Spleen (tissue), 11 donors: ENCODE results near the gene NLRP4. TPM values are rescaled to one million over a fixed set of nuclear protein-coding genes. Genes with fewer than 3 reads are reported as not detected.

Experiments used
- DNase-seq: peaks from one replicate; pipeline ENCODE4 v3.0.0-alpha.2; 2020
- H3K27ac ChIP-seq, 8 donors: fragments of 200-600 bp; sonication (generic) in 7 of 8; 1 replicate in 4 of 8; 2 replicates in 4 of 8; pipeline versions ENCODE4 v1.5.0 to v1.8.0; 2016 to 2021; ENCODE audit warnings: inconsistent platforms in 4 of 8, mild to moderate bottlenecking in 4 of 8, moderate library complexity in 1 of 8
- H3K27me3 ChIP-seq, 7 donors: fragments of 200-600 bp; sonication (generic) in 6 of 7; replicated peaks in 1 of 7; 1 replicate in 4 of 7; 2 replicates in 3 of 7; pipeline versions ENCODE4 v1.5.0 to v1.8.0; 2016 to 2021; ENCODE audit warnings: inconsistent platforms in 3 of 7, mild to moderate bottlenecking in 1 of 7
- H3K36me3 ChIP-seq, 6 donors: fragments of 200-600 bp; sonication (generic) in 5 of 6; 1 replicate in 4 of 6; 2 replicates in 2 of 6; pipeline versions ENCODE4 v1.5.0 to v1.8.0; 2016 to 2021; ENCODE audit warnings: inconsistent platforms in 2 of 6
- H3K4me1 ChIP-seq, 6 donors: fragments of 200-600 bp; sonication (generic) in 5 of 6; 1 replicate in 3 of 6; 2 replicates in 3 of 6; pipeline versions ENCODE4 v1.5.0 to v1.8.0; 2016 to 2021; ENCODE audit warnings: inconsistent platforms in 3 of 6
- H3K4me3 ChIP-seq, 8 donors: fragments of 200-600 bp; sonication (generic) in 7 of 8; 1 replicate in 4 of 8; 2 replicates in 4 of 8; pipeline versions ENCODE4 v1.5.0 to v1.8.0; 2016 to 2021; ENCODE audit warnings: inconsistent platforms in 4 of 8, mild to moderate bottlenecking in 4 of 8, moderate library complexity in 2 of 8
- H3K9me3 ChIP-seq, 8 donors: fragments of 200-600 bp; sonication (generic) in 7 of 8; 1 replicate in 4 of 8; 2 replicates in 4 of 8; pipeline versions ENCODE4 v1.5.0 to v1.8.0; 2016 to 2021; ENCODE audit warnings: inconsistent platforms in 4 of 8
- POLR2A ChIP-seq, 3 donors: fragments of 450-650 bp; IDR thresholded peaks; one replicate each; pipeline ENCODE4 v1.5.1; 2017; ENCODE audit warnings: antibody characterized with exemption in 3 of 3, mild to moderate bottlenecking in 1 of 3
- POLR2AphosphoS5 ChIP-seq, 3 donors: sonication (generic); formaldehyde crosslinking; IDR thresholded peaks; one replicate each; pipeline ENCODE4 v1.5.1; 2017; ENCODE audit warnings: antibody characterized with exemption in 3 of 3
- WGBS, 5 donors: extraction: QIAGEN DNeasy Blood & Tissue Kit in 3 of 5; methylation state at CpG; one replicate each; pipeline versions ENCODE4 v1.1.5 to v1.1.7; 2013 to 2018; 5-methylcytosine and 5-hydroxymethylcytosine counted together
- intact Hi-C: fragments of 100-400 bp; cut with DNase I; formaldehyde crosslinking; loops from one replicate; pipeline ENCODE4 v1.15.0; 2023; ENCODE audit warnings: low total_unique reads
- polyA plus RNA-seq, 3 donors: library from polyadenylated mRNA; stranded (reverse); fragments of 200-250 nt; gene quantifications; one replicate each; pipeline ENCODE4 v1.2.1, GENCODE V29; 2013
- total RNA-seq, 7 donors: library from RNA; depleted of rRNA in 3 of 7; stranded (reverse); fragments of >200 nt in 3 of 7; fragmentation: NEBNext Ultra II Directional in 4 of 7; extraction: Animal tissue kit (Norgen Biotek cat#: 25700) in 4 of 7; gene quantifications; one replicate each; pipeline versions ENCODE4 v1.1.0 to v1.2.1, GENCODE V29; 2016 to 2021
- TF ChIP-seq, protein P1 (sequence below), 11 experiments: fragments of 200-600 bp in 7 of 11; fragments of 450-650 bp in 4 of 11; sonication (generic) in 4 of 11; IDR thresholded peaks in 8 of 11; conservative IDR thresholded peaks in 3 of 11; 1 replicate in 7 of 11; 2 replicates in 4 of 11; pipeline versions ENCODE4 v1.4.0 to v1.8.0; 2016 to 2021; ENCODE audit warnings: antibody characterized with exemption in 11 of 11, inconsistent platforms in 4 of 11, mild to moderate bottlenecking in 1 of 11
- donor health status: healthy with polysubstance abuse.
- donor health status: DM: no; HTN: no; CAD: no; lungs with moderate emphysema.
- donor health status: DM: no; HTN: no; CAD: no.
- donor health status: Bipolar disorder and iron deficiency.
- donor health status: healthy.
- donor health status: DM: no; HTN: no; CAD: no.
- donor health status: DM: yes; HTN: yes; CAD: no.

The NLRP4 gene
- total and polyA plus RNA-seq, 10 donors: 0.04 to 1.1 (median 0.34) TPM; not detected in 5

DNA sequence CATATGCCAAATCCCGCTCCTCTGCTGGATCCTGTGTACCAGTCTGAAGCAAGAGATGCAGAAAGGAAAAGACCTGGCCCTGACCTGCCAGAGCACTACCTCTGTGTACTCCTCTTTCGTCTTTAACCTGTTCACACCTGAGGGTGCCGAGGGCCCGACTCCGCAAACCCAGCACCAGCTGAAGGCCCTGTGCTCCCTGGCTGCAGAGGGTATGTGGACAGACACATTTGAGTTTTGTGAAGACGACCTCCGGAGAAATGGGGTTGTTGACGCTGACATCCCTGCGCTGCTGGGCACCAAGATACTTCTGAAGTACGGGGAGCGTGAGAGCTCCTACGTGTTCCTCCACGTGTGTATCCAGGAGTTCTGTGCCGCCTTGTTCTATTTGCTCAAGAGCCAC is 22.1 kb downstream of the NLRP4 start:
- H3K36me3 ChIP-seq: no peaks in the 10 kb centered on the region

DNA sequence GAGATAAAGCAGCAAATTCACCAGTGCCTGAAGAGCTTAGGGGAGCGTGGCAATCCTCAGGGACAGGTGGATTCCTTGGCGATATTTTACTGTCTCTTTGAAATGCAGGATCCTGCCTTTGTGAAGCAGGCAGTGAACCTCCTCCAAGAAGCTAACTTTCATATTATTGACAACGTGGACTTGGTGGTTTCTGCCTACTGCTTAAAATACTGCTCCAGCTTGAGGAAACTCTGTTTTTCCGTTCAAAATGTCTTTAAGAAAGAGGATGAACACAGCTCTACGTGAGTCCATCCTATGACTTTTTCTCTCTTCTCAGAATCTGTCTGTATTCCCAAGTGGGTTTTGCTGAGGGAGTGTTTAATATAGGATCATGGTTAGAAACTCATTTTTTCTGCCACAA is 22.6 kb downstream of the NLRP4 start:
- Histone ChIP-seq H3K4me3 (no peak overlapping the region), H3K27me3 (no peaks in the 10 kb centered on the region), H3K27ac (no peak overlapping the region), H3K4me1 (no peaks in the 10 kb centered on the region), H3K9me3 (peaks cover 0 to 32% (median 0%) of the 10 kb centered on the region in 8 donors), H3K36me3 (no peaks in the 10 kb centered on the region)
- 57 to 78% (median 69%) methylated on average over 5 of the region's 5 CpGs for WGBS, 5 donors
- intact Hi-C loops: no loop called here
- DNase-seq: no peak
- TF ChIP-seq, protein P1, sequence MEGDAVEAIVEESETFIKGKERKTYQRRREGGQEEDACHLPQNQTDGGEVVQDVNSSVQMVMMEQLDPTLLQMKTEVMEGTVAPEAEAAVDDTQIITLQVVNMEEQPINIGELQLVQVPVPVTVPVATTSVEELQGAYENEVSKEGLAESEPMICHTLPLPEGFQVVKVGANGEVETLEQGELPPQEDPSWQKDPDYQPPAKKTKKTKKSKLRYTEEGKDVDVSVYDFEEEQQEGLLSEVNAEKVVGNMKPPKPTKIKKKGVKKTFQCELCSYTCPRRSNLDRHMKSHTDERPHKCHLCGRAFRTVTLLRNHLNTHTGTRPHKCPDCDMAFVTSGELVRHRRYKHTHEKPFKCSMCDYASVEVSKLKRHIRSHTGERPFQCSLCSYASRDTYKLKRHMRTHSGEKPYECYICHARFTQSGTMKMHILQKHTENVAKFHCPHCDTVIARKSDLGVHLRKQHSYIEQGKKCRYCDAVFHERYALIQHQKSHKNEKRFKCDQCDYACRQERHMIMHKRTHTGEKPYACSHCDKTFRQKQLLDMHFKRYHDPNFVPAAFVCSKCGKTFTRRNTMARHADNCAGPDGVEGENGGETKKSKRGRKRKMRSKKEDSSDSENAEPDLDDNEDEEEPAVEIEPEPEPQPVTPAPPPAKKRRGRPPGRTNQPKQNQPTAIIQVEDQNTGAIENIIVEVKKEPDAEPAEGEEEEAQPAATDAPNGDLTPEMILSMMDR (IDR thresholded peaks at IDR 0.05 in 8 of 11, conservative IDR thresholded peaks at IDR 0.05 in 3 of 11): no peak

More for the DNA sequence above, 22.1 kb downstream of the NLRP4 start:
- H3K4me3 ChIP-seq: no peak overlapping the region
- H3K4me1 ChIP-seq: no peaks in the 10 kb centered on the region
- no peak overlapping the region for H3K27ac ChIP-seq
- no peaks in the 10 kb centered on the region for H3K27me3 ChIP-seq
- DNase-seq: no peak
- peaks cover 0 to 28% (median 2%) of the 10 kb centered on the region in 8 donors for H3K9me3 ChIP-seq
- intact Hi-C loops: no loop called here
- TF ChIP-seq, protein P1 (IDR thresholded peaks at IDR 0.05 in 8 of 11, conservative IDR thresholded peaks at IDR 0.05 in 3 of 11): no peak
- TF ChIP-seq POLR2A (IDR thresholded peaks at IDR 0.05) (no peak), POLR2AphosphoS5 (IDR thresholded peaks at IDR 0.05) (no peak)
- WGBS, 5 donors: 89 to 97% (median 93%) methylated on average over 14 of the region's 14 CpGs

DNA sequence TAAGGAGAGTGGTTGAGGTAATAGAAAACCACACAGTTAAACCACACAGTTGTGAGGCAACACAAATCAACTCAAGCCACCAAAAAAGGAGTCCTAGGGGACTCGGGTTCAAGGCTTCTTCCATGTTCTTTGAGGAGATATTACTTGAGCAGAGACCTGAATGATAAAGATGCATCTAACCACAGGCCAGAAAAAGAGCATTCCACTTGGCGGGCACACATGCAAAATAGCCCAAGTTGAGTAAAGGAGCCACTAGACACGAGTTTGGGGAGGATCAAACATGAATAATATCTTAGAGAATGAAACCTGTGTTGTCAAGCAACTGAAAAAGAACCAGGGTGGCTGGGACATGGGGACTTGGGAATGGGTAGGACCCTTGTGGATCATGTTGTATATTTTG is 30.2 kb downstream of the NLRP4 start:
- H3K27ac ChIP-seq: no peak overlapping the region
- no peaks in the 10 kb centered on the region for H3K36me3 ChIP-seq
- no peak overlapping the region for H3K4me3 ChIP-seq
- intact Hi-C loops: no loop called here
- peaks cover 0 to 47% (median 17%) of the 10 kb centered on the region in 8 donors for H3K9me3 ChIP-seq
- 50 to 58% (median 57%) methylated on average over 3 of the region's 3 CpGs for WGBS, 5 donors
- no peak for DNase-seq
- H3K27me3 ChIP-seq: no peaks in the 10 kb centered on the region
- TF ChIP-seq POLR2A (IDR thresholded peaks at IDR 0.05): no peak
- TF ChIP-seq POLR2AphosphoS5 (IDR thresholded peaks at IDR 0.05): no peak
- TF ChIP-seq, protein P1 (IDR thresholded peaks at IDR 0.05 in 8 of 11, conservative IDR thresholded peaks at IDR 0.05 in 3 of 11): no peak
- H3K4me1 ChIP-seq: no peaks in the 10 kb centered on the region

DNA sequence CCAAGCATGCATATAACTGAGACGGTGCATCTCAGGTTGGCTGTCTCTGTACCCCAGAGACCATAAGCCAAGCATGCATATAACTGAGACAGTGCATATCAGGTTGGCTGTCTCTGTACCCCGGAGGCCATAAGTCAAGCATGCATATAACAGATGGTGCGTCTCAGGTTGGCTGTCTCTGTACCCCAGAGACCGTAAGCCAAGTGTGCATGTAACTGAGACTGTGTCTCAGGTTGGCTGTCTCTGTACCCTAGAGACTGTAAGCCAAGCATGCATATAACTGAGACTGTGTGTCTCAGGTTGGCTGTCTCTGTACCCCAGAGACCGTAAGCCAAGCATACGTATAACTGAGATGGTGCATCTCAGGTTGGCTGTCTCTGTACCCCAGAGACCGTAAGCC is 30.8 kb downstream of the NLRP4 start:
- H3K27me3 ChIP-seq: no peaks in the 10 kb centered on the region
- no peak overlapping the region for H3K27ac ChIP-seq
- no peaks in the 10 kb centered on the region for H3K36me3 ChIP-seq
- TF ChIP-seq POLR2A (IDR thresholded peaks at IDR 0.05) (no peak), POLR2AphosphoS5 (IDR thresholded peaks at IDR 0.05) (no peak)
- TF ChIP-seq, protein P1 (IDR thresholded peaks at IDR 0.05 in 8 of 11, conservative IDR thresholded peaks at IDR 0.05 in 3 of 11): no peak
- no peak for DNase-seq
- 74 to 96% (median 89%) methylated on average over 4 to 7 of the region's 7 CpGs for WGBS, 5 donors
- H3K4me1 ChIP-seq: no peaks in the 10 kb centered on the region
- peaks cover 0 to 53% (median 19%) of the 10 kb centered on the region in 8 donors for H3K9me3 ChIP-seq
- intact Hi-C loops: no loop called here
- H3K4me3 ChIP-seq: no peak overlapping the region
